ENCODE measurements around the gene ZDHHC14.

The ZDHHC14 gene

GRCh38 chr6:157496534-157497095 lies 115.6 kb downstream of the ZDHHC14 start:
- no peak for DNase-seq

GRCh38 chr6:157497579-157497978 lies 116.6 kb downstream of the ZDHHC14 start:
- no peak for DNase-seq

- DNase-seq = no peak
Observed at GRCh38 chr6:157498817-157499216, 117.8 kb downstream of the ZDHHC14 start.

- no peak for DNase-seq
Observed at GRCh38 chr6:157500022-157500421, 119.0 kb downstream of the ZDHHC14 start.

GRCh38 chr6:157503018-157503747 lies 122.2 kb downstream of the ZDHHC14 start:
- no peak for DNase-seq

GRCh38 chr6:157505912-157506491 lies 125.0 kb downstream of the ZDHHC14 start:
- DNase-seq = no peak

- no peak for DNase-seq
Observed at GRCh38 chr6:157510323-157511188, 129.6 kb downstream of the ZDHHC14 start.

GRCh38 chr6:157511682-157512381 lies 130.8 kb downstream of the ZDHHC14 start:
- no peak for DNase-seq

- DNase-seq = no peak
Observed at GRCh38 chr6:157512382-157512682, 131.3 kb downstream of the ZDHHC14 start.

GRCh38 chr6:157513004-157513603 lies 132.1 kb downstream of the ZDHHC14 start:
- no peak for DNase-seq

- DNase-seq = no peak
Observed at GRCh38 chr6:157513619-157514485, 132.9 kb downstream of the ZDHHC14 start.

GRCh38 chr6:157514659-157515496 lies 133.9 kb downstream of the ZDHHC14 start:
- no peak for DNase-seq

GRCh38 chr6:157516319-157517026 lies 135.5 kb downstream of the ZDHHC14 start:
- DNase-seq = no peak

- DNase-seq = no peak
Observed at GRCh38 chr6:157517601-157518359, 136.8 kb downstream of the ZDHHC14 start.

- no peak for DNase-seq
Observed at GRCh38 chr6:157518397-157519250, 137.6 kb downstream of the ZDHHC14 start.

GRCh38 chr6:157519255-157520116 lies 138.5 kb downstream of the ZDHHC14 start:
- no peak for DNase-seq

GRCh38 chr6:157520117-157520406 lies 139.1 kb downstream of the ZDHHC14 start:
- DNase-seq = no peak
